ENCODE measurements around the gene WDFY4.

GRCh38 chr10:48833674-48834073 is 149.0 kb downstream of the WDFY4 start:
- TF ChIP-seq EZH2 (IDR thresholded peaks at IDR 0.05; ENCODE audit: insufficient read depth, poor library complexity, severe bottlenecking): no peak
- no peak for TF ChIP-seq EZH2phosphoT487 (IDR thresholded peaks at IDR 0.05; ENCODE audit: insufficient read depth, low read depth)
